Upper lobe of left lung (tissue), 6 donors: ENCODE measurements around the gene SFN. TPM values are rescaled to one million over a fixed set of nuclear protein-coding genes. Genes with fewer than 3 reads are reported as not detected.

Experiments
- ATAC-seq, 2 donors: fragments of 200-7000 bp; cut with Tn5 transposase; one replicate each; pipeline ENCODE4 v1.9.1; 2022; ENCODE audit warnings: mild to moderate bottlenecking in 2 of 2, moderate library complexity in 2 of 2; ENCODE audit not compliant: low FRiP score in 2 of 2
- DNase-seq, 2 donors: peaks; one replicate each; pipeline ENCODE4 v3.0.0-alpha.2; 2019 to 2020
- H3K27ac ChIP-seq, 4 donors: fragments of 200-600 bp; sonication (generic); one replicate each; pipeline ENCODE4 v1.5.1; 2016 to 2019
- H3K27me3 ChIP-seq, 4 donors: fragments of 200-600 bp; sonication (generic); one replicate each; pipeline ENCODE4 v1.5.1; 2017 to 2019
- H3K36me3 ChIP-seq, 4 donors: fragments of 200-600 bp; sonication (generic); one replicate each; pipeline ENCODE4 v1.5.1; 2016 to 2019
- H3K4me1 ChIP-seq, 4 donors: fragments of 200-600 bp; sonication (generic); one replicate each; pipeline ENCODE4 v1.5.1; 2018 to 2019
- H3K4me3 ChIP-seq, 4 donors: fragments of 200-600 bp; sonication (generic); one replicate each; pipeline ENCODE4 v1.5.1; 2017 to 2019; ENCODE audit warnings: mild to moderate bottlenecking in 2 of 4, moderate library complexity in 1 of 4
- H3K9me3 ChIP-seq, 4 donors: fragments of 200-600 bp; sonication (generic); one replicate each; pipeline ENCODE4 v1.5.1; 2018 to 2019
- EP300 ChIP-seq, 4 donors: sonication (generic); formaldehyde crosslinking; IDR thresholded peaks; one replicate each; pipeline ENCODE4 v1.5.1; 2017; ENCODE audit warnings: antibody characterized with exemption in 4 of 4, control low read depth in 2 of 4
- POLR2A ChIP-seq, 4 donors: fragments of 450-650 bp; IDR thresholded peaks; one replicate each; pipeline ENCODE4 v1.5.1; 2016 to 2017; ENCODE audit warnings: antibody characterized with exemption in 4 of 4, mild to moderate bottlenecking in 2 of 4
- POLR2AphosphoS5 ChIP-seq, 2 donors: sonication (generic); formaldehyde crosslinking; IDR thresholded peaks; one replicate each; pipeline ENCODE4 v1.5.1; 2017; ENCODE audit warnings: antibody characterized with exemption in 2 of 2
- WGBS, 2 donors: methylation state at CpG; one replicate each; pipeline ENCODE4 v1.1.5; 2017 to 2018; 5-methylcytosine and 5-hydroxymethylcytosine counted together
- total RNA-seq, 6 donors: library from RNA; depleted of rRNA in 4 of 6; stranded (reverse); fragments of >200 nt in 4 of 6; gene quantifications; one replicate each; pipeline versions ENCODE4 v1.1.0 to v1.2.1, GENCODE V29; 2016 to 2021
- TF ChIP-seq, protein P1 (sequence below), 6 experiments: fragments of 450-650 bp in 4 of 6; fragments of 200-600 bp in 2 of 6; sonication (generic) in 2 of 6; IDR thresholded peaks; one replicate each; pipeline ENCODE4 v1.5.1; 2016 to 2019; ENCODE audit warnings: antibody characterized with exemption in 6 of 6
- donor health status: DM: no; HTN: no; CAD: no; lungs with moderate emphysema.
- donor health status: DM: no; HTN: yes; CAD: no; lungs with severe emphysema.

Gene SFN
- total RNA-seq, 6 donors from 2014 or later, result 21.0 to 129 (median 70.1) TPM

DNA sequence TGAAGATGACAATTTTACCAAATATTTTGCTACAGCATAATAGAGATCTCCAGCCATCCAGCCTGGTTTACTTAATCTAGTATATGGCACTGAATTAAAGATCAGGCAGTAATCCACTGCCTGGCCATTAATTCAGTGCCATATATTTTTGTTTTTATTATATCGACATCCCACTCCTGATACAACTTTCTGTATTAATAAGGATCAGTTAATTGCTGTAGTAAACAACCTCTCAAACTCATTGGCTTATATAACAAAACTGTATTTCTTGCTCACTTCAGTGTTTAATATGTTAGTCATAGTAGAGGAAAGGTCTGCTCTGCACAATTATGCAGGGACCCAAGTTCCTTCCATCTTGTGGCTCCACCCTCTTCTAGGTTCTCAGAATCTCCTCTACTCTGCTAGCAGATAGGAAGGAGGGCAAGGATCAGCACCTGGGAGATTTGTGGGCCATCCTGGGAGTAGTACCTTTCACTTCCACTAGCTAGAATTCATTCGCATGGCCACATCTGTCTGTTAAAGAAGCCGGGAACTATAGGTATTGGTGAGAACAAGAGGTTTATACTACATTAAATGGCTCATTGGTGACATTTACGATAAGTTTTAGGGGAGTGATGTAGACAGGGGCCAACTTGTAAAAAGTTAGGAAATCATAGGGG lies 40.1 kb upstream of the SFN start:
- DNase-seq (no peak), ATAC-seq (no peak)
- TF ChIP-seq POLR2AphosphoS5 (IDR thresholded peaks at IDR 0.05) (no peak), POLR2A (IDR thresholded peaks at IDR 0.05) (no peak), EP300 (IDR thresholded peaks at IDR 0.05) (no peak)
- TF ChIP-seq, protein P1, sequence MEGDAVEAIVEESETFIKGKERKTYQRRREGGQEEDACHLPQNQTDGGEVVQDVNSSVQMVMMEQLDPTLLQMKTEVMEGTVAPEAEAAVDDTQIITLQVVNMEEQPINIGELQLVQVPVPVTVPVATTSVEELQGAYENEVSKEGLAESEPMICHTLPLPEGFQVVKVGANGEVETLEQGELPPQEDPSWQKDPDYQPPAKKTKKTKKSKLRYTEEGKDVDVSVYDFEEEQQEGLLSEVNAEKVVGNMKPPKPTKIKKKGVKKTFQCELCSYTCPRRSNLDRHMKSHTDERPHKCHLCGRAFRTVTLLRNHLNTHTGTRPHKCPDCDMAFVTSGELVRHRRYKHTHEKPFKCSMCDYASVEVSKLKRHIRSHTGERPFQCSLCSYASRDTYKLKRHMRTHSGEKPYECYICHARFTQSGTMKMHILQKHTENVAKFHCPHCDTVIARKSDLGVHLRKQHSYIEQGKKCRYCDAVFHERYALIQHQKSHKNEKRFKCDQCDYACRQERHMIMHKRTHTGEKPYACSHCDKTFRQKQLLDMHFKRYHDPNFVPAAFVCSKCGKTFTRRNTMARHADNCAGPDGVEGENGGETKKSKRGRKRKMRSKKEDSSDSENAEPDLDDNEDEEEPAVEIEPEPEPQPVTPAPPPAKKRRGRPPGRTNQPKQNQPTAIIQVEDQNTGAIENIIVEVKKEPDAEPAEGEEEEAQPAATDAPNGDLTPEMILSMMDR (IDR thresholded peaks at IDR 0.05), result no peak
- H3K9me3 ChIP-seq, result no peaks in the 10 kb centered on the region
- peaks cover 20 to 28% (median 20%) of the 10 kb centered on the region in 4 donors for H3K4me1 ChIP-seq
- no peaks in the 10 kb centered on the region for H3K36me3 ChIP-seq
- no peak overlapping the region for H3K27ac ChIP-seq
- no peak overlapping the region for H3K4me3 ChIP-seq
- H3K27me3 ChIP-seq, result no peaks in the 10 kb centered on the region
- 94 to 99% methylated on average over 4 of the region's 4 CpGs for whole genome bisulfite sequencing, 2 donors

DNA sequence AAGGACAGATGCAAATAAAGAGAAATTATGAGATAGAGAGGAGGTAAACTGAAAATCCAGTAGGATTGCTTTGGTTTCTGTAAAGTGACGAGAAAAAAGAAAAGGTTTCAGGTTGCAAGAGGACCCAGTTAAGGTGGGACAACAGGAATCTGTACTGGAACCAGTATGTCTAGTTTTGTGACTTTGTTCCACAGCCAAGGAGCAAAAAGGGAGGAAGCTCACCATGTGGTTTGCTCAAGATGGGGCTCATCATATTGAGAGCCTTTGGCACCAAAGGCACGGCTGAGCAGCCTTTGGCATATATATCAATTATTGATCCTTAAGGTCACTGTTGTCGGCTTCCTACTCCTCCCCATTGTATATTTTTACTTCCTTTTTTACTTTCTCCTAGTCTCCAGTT lies 38.2 kb upstream of the SFN start:
- TF ChIP-seq, protein P1 (IDR thresholded peaks at IDR 0.05), result no peak
- TF ChIP-seq POLR2A (IDR thresholded peaks at IDR 0.05), result no peak
- no peak for TF ChIP-seq POLR2AphosphoS5 (IDR thresholded peaks at IDR 0.05)
- Histone ChIP-seq H3K4me3 (no peak overlapping the region), H3K9me3 (no peaks in the 10 kb centered on the region), H3K4me1 (peaks cover 37 to 46% (median 38%) of the 10 kb centered on the region in 4 donors), H3K27ac (no peak overlapping the region), H3K36me3 (peaks cover 0 to 5% (median 0%) of the 10 kb centered on the region in 4 donors), H3K27me3 (no peaks in the 10 kb centered on the region)
- DNase-seq (no peak), ATAC-seq (no peak)
- WGBS, 2 donors, result 84 to 88% methylated on average over 3 of the region's 3 CpGs

DNA sequence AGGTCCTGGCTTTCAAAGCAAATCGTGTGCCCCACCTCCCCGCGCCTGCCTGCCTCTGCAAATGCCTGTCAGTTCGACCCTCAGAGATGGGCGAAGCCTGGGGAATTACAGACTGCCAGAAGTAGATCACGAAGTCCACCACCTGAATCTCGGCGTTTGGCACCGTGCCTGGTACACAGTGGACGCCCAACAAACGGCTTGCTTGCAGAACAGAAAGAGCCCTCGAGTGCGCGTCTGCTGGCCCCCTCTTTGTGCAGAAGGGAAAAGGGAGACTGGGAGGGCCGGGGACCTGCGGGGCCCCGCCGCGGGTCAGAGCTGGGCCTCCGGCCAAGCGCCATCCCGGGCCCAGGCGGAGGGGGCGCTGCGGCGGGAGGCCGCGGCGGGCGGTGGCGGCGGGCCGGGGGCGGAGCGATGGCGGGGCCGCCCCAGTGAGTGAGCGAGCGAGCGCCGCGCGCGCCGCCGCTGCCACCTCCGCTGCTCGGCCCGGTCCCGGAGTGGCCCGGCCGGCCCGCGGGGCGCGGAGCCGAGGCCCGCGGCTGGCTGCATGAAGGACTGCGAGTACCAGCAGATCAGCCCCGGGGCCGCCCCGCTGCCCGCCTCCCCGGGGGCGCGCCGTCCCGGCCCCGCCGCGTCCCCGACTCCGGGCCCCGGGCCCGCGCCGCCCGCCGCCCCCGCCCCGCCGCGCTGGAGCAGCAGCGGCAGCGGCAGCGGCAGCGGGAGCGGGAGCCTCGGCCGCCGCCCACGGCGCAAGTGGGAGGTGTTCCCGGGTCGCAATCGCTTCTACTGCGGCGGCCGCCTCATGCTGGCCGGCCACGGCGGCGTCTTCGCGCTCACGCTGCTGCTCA lies 36.5 kb upstream of the SFN start, which contains the start of gene ZDHHC18:
Gene ZDHHC18 (plus strand): TSS at position 428 of the 845 bp plus-strand sequence. CDS start 117 bp downstream, at position 545.
- Histone ChIP-seq H3K27me3 (no peaks in the 10 kb centered on the region), H3K9me3 (no peaks in the 10 kb centered on the region), H3K27ac (peak within 1 kb of the TSS; percentile 69 to 88 (median 82)), H3K4me1 (peaks cover 30 to 46% (median 40%) of the 10 kb centered on the region in 4 donors), H3K4me3 (peak within 1 kb of the TSS; percentile 68 to 93 (median 90)), H3K36me3 (peaks cover 0 to 5% (median 0%) of the 10 kb centered on the region in 4 donors)
- no peak for TF ChIP-seq EP300 (IDR thresholded peaks at IDR 0.05)
- TF ChIP-seq POLR2AphosphoS5 (IDR thresholded peaks at IDR 0.05), result no peak
- TF ChIP-seq, protein P1 (IDR thresholded peaks at IDR 0.05), result peak; percentile 79 to 92 (median 91)
- peak in 1 of 4 donors; percentile 33 for TF ChIP-seq POLR2A (IDR thresholded peaks at IDR 0.05)
- WGBS, 2 donors, result 1% methylated on average over 17 to 21 of the region's 107 CpGs
- ATAC-seq, result peak; percentile 83 to 95
- peak; percentile 74 to 96 for DNase-seq

DNA sequence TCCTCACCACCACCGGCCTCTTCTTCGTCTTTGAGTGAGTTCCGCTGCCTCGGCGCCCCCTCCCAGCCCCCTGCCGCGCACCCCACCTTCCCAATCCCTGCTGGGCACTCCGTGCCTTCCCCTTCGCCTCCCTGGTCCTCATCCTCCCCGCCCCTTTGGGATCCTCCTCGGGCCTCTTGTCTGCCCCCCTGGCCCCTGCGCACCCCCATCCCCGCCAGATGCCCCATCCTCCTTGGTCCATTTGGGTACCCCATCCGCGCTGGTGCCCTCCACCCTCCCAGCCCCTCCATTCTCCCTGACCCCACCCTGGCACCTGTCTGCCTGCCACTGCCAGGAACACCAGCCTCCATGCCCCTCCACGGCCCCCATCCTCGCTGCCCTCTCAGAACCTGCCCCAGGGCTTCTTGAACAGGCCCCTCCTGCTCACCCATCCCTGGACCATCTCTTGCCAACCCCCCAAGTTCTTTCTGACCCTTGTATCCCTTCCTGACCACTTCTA lies 35.8 kb upstream of the SFN start:
- Histone ChIP-seq H3K36me3 (peaks cover 0 to 11% (median under 1%) of the 10 kb centered on the region in 4 donors), H3K27me3 (no peaks in the 10 kb centered on the region), H3K4me3 (peak overlapping the region; percentile 68 to 93 (median 90)), H3K4me1 (peaks cover 30 to 50% (median 42%) of the 10 kb centered on the region in 4 donors), H3K27ac (peak overlapping the region; percentile 69 to 88 (median 82)), H3K9me3 (no peaks in the 10 kb centered on the region)
- no peak for DNase-seq
- no peak for TF ChIP-seq EP300 (IDR thresholded peaks at IDR 0.05)
- TF ChIP-seq POLR2AphosphoS5 (IDR thresholded peaks at IDR 0.05), result no peak
- TF ChIP-seq POLR2A (IDR thresholded peaks at IDR 0.05), result no peak
- TF ChIP-seq, protein P1 (IDR thresholded peaks at IDR 0.05), result no peak
- WGBS, 2 donors, result 3% methylated on average over 16 to 17 of the region's 17 CpGs
- no peak for ATAC-seq
